ENCODE measurements around the gene ARF6. TPM values are rescaled to one million over a fixed set of nuclear protein-coding genes. Genes with fewer than 3 reads are reported as not detected.

The ARF6 gene
- total RNA-seq, 3 donors from 2014 or later (not counting 1 experiment from before 2014, with no cell fraction given): 124 to 132 (median 128) TPM

DNA sequence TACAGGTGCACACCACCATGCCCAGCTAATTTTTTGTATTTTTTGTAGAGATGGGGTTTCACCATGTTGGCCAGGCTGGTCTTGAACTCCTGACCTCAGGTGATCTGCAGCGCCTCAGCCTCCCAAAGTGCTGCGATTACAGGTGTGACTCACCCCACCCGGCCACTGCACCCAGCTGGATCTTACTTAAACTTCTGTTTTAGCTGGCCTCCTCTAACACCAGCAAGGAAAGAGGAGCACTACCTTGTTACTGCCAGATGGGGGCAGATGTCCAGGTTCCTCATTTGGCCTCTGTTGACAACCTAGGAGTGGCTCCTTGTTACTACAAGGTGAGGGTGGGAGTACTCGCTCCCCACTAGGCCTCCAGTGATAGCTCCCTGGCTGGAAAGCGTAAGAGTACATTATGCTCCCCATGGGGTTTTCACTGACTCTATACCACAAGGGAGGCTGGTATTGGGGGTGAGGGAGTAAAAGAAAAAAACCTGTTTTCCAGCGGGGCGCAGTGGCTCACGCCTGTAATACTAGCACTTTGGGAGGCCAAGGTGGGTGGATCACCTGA, 13.2 kb upstream of the ARF6 start:
- DNase-seq (peak in 1 of 2 donors; percentile 83), ATAC-seq (peak; percentile 87 to 96 (median 94))
- Mint-ChIP-seq H3K36me3 (no peaks in the 10 kb centered on the region), H3K4me3 (no peak overlapping the region), H3K9me3 (no peaks in the 10 kb centered on the region), H3K27ac (peak overlapping the region; percentile 70 to 79), H3K27me3 (ENCODE audit: low read depth in 2 of 2) (no peaks in the 10 kb centered on the region), H3K4me1 (peaks cover 0 to 16% of the 10 kb centered on the region in 2 donors)
- TF ChIP-seq, protein P1, sequence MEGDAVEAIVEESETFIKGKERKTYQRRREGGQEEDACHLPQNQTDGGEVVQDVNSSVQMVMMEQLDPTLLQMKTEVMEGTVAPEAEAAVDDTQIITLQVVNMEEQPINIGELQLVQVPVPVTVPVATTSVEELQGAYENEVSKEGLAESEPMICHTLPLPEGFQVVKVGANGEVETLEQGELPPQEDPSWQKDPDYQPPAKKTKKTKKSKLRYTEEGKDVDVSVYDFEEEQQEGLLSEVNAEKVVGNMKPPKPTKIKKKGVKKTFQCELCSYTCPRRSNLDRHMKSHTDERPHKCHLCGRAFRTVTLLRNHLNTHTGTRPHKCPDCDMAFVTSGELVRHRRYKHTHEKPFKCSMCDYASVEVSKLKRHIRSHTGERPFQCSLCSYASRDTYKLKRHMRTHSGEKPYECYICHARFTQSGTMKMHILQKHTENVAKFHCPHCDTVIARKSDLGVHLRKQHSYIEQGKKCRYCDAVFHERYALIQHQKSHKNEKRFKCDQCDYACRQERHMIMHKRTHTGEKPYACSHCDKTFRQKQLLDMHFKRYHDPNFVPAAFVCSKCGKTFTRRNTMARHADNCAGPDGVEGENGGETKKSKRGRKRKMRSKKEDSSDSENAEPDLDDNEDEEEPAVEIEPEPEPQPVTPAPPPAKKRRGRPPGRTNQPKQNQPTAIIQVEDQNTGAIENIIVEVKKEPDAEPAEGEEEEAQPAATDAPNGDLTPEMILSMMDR (IDR thresholded peaks at IDR 0.05): peak; percentile 64
- 56% methylated on average over 8 of the region's 8 CpGs for WGBS (ENCODE audit: insufficient coverage)
- Histone ChIP-seq H3K4me3 (ENCODE audit: low read length) (no peak overlapping the region), H3K4me1 (ENCODE audit: control insufficient read depth, insufficient read depth, low read length) (peaks cover 12% of the 10 kb centered on the region), H3K27ac (ENCODE audit: low read length) (peak overlapping the region; percentile 43), H3K36me3 (ENCODE audit: control insufficient read depth, insufficient read depth, low read length) (no peaks in the 10 kb centered on the region), H3K27me3 (ENCODE audit: control insufficient read depth, insufficient read depth, low read length) (no peaks in the 10 kb centered on the region), H3K9me3 (ENCODE audit: control insufficient read depth, insufficient read depth, low read length) (no peaks in the 10 kb centered on the region)
- intact Hi-C loops (cut with micrococcal nuclease): no loop called here

DNA sequence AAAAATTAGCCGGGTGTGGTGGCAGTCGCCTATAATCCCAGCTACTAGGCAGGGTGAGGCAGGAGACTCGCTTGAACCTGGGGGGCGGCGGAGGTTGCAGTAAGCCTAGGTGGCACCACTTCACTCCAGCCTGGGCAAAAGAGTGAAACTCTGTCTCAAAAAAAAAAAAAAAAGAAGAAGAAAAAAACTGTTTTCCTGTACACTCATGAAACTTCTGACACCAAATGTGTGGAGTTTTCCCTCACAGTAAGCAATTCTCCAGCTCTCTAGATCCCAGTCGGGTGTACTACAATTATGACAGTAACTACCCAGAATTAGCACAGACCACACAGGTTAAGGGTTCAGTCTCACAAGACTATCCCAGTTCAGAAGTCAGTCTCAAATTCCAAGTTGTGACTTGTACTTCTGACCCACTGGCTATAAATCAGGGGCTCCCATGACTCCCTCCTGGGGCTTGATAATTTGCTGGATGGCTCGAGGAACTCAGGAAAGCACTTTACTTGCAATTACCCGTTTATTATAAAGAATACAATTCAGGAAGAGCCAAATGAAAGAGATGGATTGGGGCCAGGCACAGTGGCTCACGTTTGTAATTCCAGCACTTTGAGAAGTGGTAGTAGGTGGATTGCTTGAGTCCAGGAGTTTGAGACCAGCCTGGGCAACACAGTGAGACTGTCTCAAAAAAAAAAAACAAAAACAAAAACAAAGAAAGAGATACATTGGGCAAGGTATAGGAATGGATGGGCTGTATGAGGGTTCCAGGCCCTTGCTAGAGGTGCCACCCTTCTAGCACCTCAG, 12.4 kb upstream of the ARF6 start:
- DNase-seq (peak in 1 of 2 donors; percentile 37), ATAC-seq (peak in 1 of 3 donors; percentile 34)
- Histone ChIP-seq H3K27ac (ENCODE audit: low read length) (peak overlapping the region; percentile 43), H3K4me3 (ENCODE audit: low read length) (no peak overlapping the region), H3K27me3 (ENCODE audit: control insufficient read depth, insufficient read depth, low read length) (no peaks in the 10 kb centered on the region), H3K36me3 (ENCODE audit: control insufficient read depth, insufficient read depth, low read length) (no peaks in the 10 kb centered on the region), H3K4me1 (ENCODE audit: control insufficient read depth, insufficient read depth, low read length) (peaks cover 12% of the 10 kb centered on the region), H3K9me3 (ENCODE audit: control insufficient read depth, insufficient read depth, low read length) (no peaks in the 10 kb centered on the region)
- no peak overlapping the region for H3K4me3 Mint-ChIP-seq
- 73% methylated on average over 8 of the region's 9 CpGs for WGBS (ENCODE audit: insufficient coverage)
- H3K9me3 Mint-ChIP-seq: no peaks in the 10 kb centered on the region
- H3K36me3 Mint-ChIP-seq: no peaks in the 10 kb centered on the region
- TF ChIP-seq, protein P1 (IDR thresholded peaks at IDR 0.05): no peak
- intact Hi-C loops (cut with micrococcal nuclease): no loop called here
- H3K27me3 Mint-ChIP-seq (ENCODE audit: low read depth in 2 of 2): no peaks in the 10 kb centered on the region
- H3K4me1 Mint-ChIP-seq: peaks cover 0 to 16% of the 10 kb centered on the region in 2 donors
- H3K27ac Mint-ChIP-seq: peak overlapping the region; percentile 70 to 79

DNA sequence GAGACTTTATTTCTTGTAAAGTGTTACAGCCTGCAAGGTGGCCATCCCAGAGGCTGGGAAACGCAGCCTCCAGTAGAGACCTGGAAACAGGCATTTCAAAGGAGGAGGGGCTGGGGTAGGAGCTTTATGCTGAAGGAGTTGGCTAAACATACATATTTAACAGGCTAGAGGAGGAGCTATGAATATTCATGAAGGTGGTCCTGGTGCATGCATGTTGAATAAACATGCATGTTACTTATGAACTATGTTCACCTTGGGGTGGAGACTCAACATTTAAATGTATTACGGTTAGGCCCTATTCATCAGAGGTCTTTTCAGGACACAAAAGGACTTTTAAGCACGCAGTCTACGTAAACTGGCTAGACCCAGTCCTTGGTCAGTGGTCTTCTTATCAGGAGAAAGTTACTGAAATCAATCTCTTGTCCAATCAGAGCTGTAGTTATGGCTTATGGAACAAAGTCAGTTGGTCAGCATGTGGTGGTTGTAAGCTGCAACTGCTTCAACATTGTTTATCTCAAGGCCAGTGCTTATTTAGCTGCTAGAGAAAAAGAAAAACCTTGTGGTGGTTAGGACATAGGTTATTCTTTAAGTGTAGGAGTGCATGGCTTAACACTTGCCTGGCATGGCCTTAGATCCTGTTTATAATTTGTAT, 11.4 kb upstream of the ARF6 start:
- H3K27me3 Mint-ChIP-seq (ENCODE audit: low read depth in 2 of 2): no peaks in the 10 kb centered on the region
- ATAC-seq (no peak), DNase-seq (no peak)
- intact Hi-C loops (cut with micrococcal nuclease): no loop called here
- Histone ChIP-seq H3K27me3 (ENCODE audit: control insufficient read depth, insufficient read depth, low read length) (no peaks in the 10 kb centered on the region), H3K9me3 (ENCODE audit: control insufficient read depth, insufficient read depth, low read length) (no peaks in the 10 kb centered on the region), H3K27ac (ENCODE audit: low read length) (no peak overlapping the region), H3K36me3 (ENCODE audit: control insufficient read depth, insufficient read depth, low read length) (no peaks in the 10 kb centered on the region), H3K4me3 (ENCODE audit: low read length) (no peak overlapping the region), H3K4me1 (ENCODE audit: control insufficient read depth, insufficient read depth, low read length) (peaks cover 12% of the 10 kb centered on the region)
- no peaks in the 10 kb centered on the region for H3K36me3 Mint-ChIP-seq
- TF ChIP-seq, protein P1 (IDR thresholded peaks at IDR 0.05): no peak
- no peak overlapping the region for H3K4me3 Mint-ChIP-seq
- H3K4me1 Mint-ChIP-seq: peaks cover 0 to 16% of the 10 kb centered on the region in 2 donors
- H3K9me3 Mint-ChIP-seq: no peaks in the 10 kb centered on the region
- H3K27ac Mint-ChIP-seq: peak overlapping the region; percentile 70 to 79
- 98% methylated on average over 4 of the region's 4 CpGs for WGBS (ENCODE audit: insufficient coverage)
